SHP77 (cell line): ENCODE data around the gene ZFYVE27.

Source experiments
- DNase-seq, 2 experiments: peaks; one replicate each; lab custom pipeline; 2025; lab: John Stamatoyannopoulos, UW

The ZFYVE27 gene

GRCh38 chr10:97744405-97745035, 7.6 kb downstream of the ZFYVE27 start:
- no peak for DNase-seq

GRCh38 chr10:97747573-97747972, 10.6 kb downstream of the ZFYVE27 start:
- no peak for DNase-seq

GRCh38 chr10:97748116-97748515, 11.2 kb downstream of the ZFYVE27 start:
- no peak for DNase-seq

- no peak for DNase-seq
Observed at GRCh38 chr10:97752956-97753355, 16.0 kb downstream of the ZFYVE27 start.

GRCh38 chr10:97754726-97755125, 17.8 kb downstream of the ZFYVE27 start:
- DNase-seq = no peak

- no peak for DNase-seq
Observed at GRCh38 chr10:97755718-97756117, 18.8 kb downstream of the ZFYVE27 start.

- no peak for DNase-seq
Observed at GRCh38 chr10:97757471-97757870, 20.5 kb downstream of the ZFYVE27 start.

- peak; percentile 51 to 66 for DNase-seq
Observed at GRCh38 chr10:97759158-97759887, 22.4 kb downstream of the ZFYVE27 start.

GRCh38 chr10:97759946-97760345, 23.0 kb downstream of the ZFYVE27 start:
- DNase-seq = no peak

- no peak for DNase-seq
Observed at GRCh38 chr10:97760461-97761257, 23.7 kb downstream of the ZFYVE27 start.

GRCh38 chr10:97761331-97761865, 24.5 kb downstream of the ZFYVE27 start:
- no peak for DNase-seq

GRCh38 chr10:97762056-97762455, 25.1 kb downstream of the ZFYVE27 start:
- DNase-seq = no peak

- no peak for DNase-seq
Observed at GRCh38 chr10:97762816-97763215, 25.9 kb downstream of the ZFYVE27 start.

- DNase-seq = no peak
Observed at GRCh38 chr10:97763411-97763810, 26.5 kb downstream of the ZFYVE27 start.

- DNase-seq = no peak
Observed at GRCh38 chr10:97763947-97764346, 27.0 kb downstream of the ZFYVE27 start.

GRCh38 chr10:97764519-97764931, 27.6 kb downstream of the ZFYVE27 start:
- peak in 1 of 2 experiments; percentile 19 for DNase-seq

- peak; percentile 77 to 82 for DNase-seq
Observed at GRCh38 chr10:97765201-97765600, 28.3 kb downstream of the ZFYVE27 start.

- DNase-seq = no peak
Observed at GRCh38 chr10:97766106-97766810, 29.3 kb downstream of the ZFYVE27 start.

GRCh38 chr10:97766996-97767924, 30.3 kb downstream of the ZFYVE27 start:
- DNase-seq = no peak
